Suprapubic skin (tissue), 4 donors: Measurements from ENCODE around the gene GABRD.

Experiments used
- POLR2A ChIP-seq, 2 donors: fragments of 450-650 bp; IDR thresholded peaks; one replicate each; pipeline ENCODE4 v1.6.1; 2017; ENCODE audit warnings: antibody characterized with exemption in 2 of 2, mild to moderate bottlenecking in 2 of 2, moderate library complexity in 2 of 2
- POLR2AphosphoS5 ChIP-seq, 3 donors: sonication (generic); formaldehyde crosslinking; IDR thresholded peaks; one replicate each; pipeline ENCODE4 v1.6.1; 2017; ENCODE audit warnings: antibody characterized with exemption in 3 of 3
- TF ChIP-seq, protein P1 (sequence below), 2 donors: fragments of 200-600 bp in 1 of 2; fragments of 450-650 bp in 1 of 2; sonication (generic) in 1 of 2; IDR thresholded peaks; one replicate each; pipeline ENCODE4 v1.5.1; 2016 to 2019; ENCODE audit warnings: antibody characterized with exemption in 2 of 2, mild to moderate bottlenecking in 1 of 2, moderate library complexity in 1 of 2

DNA sequence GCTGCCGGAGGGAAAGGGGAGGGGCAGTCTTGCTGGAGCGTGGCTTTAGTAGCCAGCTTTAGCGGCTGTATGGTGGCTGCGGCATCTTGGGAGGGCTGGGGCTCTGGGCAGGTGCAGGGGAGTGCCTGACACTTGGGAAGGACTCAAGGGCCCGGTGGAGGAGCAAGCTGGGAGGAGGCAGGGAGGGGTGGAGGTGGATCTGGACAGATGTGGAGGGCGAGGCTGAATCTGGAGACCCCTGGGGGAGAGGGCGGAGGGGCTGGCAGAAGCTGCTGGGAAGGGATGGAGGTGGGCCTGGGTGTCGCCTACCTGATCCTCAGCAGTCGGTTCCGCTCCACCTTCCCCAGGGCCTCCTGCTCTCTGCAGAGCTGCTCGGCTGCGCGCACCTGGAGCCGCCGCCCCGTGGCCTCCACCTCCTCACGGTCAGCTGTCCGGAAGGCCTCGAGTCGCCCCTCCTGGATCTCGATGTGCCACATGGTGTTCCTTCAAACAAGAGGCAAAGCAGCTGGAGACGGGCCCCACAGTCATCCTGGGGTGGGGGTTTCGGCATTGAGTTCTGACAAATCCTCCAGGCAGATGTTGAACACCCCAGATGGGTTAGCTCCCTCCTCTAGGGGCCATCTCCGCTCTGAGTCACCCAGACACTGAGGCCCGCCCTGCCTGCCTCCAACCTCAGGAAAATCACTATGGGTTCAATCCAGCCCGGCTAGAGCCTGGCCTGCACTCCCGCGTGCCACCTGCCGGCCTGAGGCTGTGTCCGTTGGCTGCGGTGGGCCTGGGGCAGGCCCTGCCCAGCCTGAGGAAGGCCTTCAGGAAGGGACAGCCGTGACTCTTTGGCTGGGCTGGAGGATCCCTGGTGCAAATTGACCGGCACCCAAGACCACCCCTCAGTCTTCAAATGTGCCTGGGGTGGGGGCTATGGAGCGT, 45.2 kb upstream of the GABRD start:
- TF ChIP-seq, protein P1, sequence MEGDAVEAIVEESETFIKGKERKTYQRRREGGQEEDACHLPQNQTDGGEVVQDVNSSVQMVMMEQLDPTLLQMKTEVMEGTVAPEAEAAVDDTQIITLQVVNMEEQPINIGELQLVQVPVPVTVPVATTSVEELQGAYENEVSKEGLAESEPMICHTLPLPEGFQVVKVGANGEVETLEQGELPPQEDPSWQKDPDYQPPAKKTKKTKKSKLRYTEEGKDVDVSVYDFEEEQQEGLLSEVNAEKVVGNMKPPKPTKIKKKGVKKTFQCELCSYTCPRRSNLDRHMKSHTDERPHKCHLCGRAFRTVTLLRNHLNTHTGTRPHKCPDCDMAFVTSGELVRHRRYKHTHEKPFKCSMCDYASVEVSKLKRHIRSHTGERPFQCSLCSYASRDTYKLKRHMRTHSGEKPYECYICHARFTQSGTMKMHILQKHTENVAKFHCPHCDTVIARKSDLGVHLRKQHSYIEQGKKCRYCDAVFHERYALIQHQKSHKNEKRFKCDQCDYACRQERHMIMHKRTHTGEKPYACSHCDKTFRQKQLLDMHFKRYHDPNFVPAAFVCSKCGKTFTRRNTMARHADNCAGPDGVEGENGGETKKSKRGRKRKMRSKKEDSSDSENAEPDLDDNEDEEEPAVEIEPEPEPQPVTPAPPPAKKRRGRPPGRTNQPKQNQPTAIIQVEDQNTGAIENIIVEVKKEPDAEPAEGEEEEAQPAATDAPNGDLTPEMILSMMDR (IDR thresholded peaks at IDR 0.05): no peak
- TF ChIP-seq POLR2A (IDR thresholded peaks at IDR 0.05): no peak
- no peak for TF ChIP-seq POLR2AphosphoS5 (IDR thresholded peaks at IDR 0.05)
